CD14-positive monocyte (primary cell): ENCODE measurements around the gene SELPLG. TPM values are rescaled to one million over a fixed set of nuclear protein-coding genes. Genes with fewer than 3 reads are reported as not detected.

Experiments
- DNase-seq, 3 donors: peaks; one replicate each; pipeline ENCODE4 v3.0.0-alpha.2; 2011 to 2022
- H2AFZ ChIP-seq: 2 replicates; pipeline ENCODE4 v1.6.0; 2012; ENCODE audit warnings: mild to moderate bottlenecking, low read depth, low read length, inconsistent platforms; ENCODE audit not compliant: insufficient read depth, poor library complexity, severe bottlenecking
- H3K27ac ChIP-seq, 2 donors: 1 replicate in 1 of 2; 2 replicates in 1 of 2; pipeline ENCODE4 v1.5.1; 2012 to 2013; ENCODE audit warnings: low read length in 2 of 2, control low read depth in 1 of 2, inconsistent platforms in 1 of 2, low read depth in 1 of 2, mild to moderate bottlenecking in 1 of 2
- H3K27me3 ChIP-seq, 2 donors: one replicate each; pipeline versions ENCODE4 v1.6.0 to v1.6.1; 2011 to 2013; ENCODE audit warnings: low read length in 2 of 2; ENCODE audit not compliant: control insufficient read depth in 2 of 2, insufficient read depth in 2 of 2
- H3K36me3 ChIP-seq, 2 donors: replicated peaks in 1 of 2; 1 replicate in 1 of 2; 2 replicates in 1 of 2; pipeline versions ENCODE4 v1.5.1 to v1.6.1; 2012 to 2013; ENCODE audit warnings: low read length in 2 of 2, control low read depth in 1 of 2, inconsistent platforms in 1 of 2, mild to moderate bottlenecking in 1 of 2; ENCODE audit not compliant: insufficient read depth in 2 of 2, control insufficient read depth in 1 of 2
- H3K4me1 ChIP-seq, 2 donors: 1 replicate in 1 of 2; 2 replicates in 1 of 2; pipeline versions ENCODE4 v1.5.1 to v1.6.1; 2012 to 2013; ENCODE audit warnings: low read length in 2 of 2, control low read depth in 1 of 2, inconsistent platforms in 1 of 2, mild to moderate bottlenecking in 1 of 2, moderate library complexity in 1 of 2; ENCODE audit not compliant: insufficient read depth in 2 of 2, control insufficient read depth in 1 of 2
- H3K4me2 ChIP-seq: replicated peaks from 2 replicates; pipeline ENCODE3; 2012; ENCODE audit warnings: low read length, moderate library complexity, mild to moderate bottlenecking; ENCODE audit not compliant: poor library complexity, severe bottlenecking; ENCODE audit errors: extremely low read depth
- H3K4me3 ChIP-seq, 3 experiments: fragments of 200-600 bp in 1 of 3; sonication (generic) in 1 of 3; replicated peaks in 1 of 3; 1 replicate in 2 of 3; 2 replicates in 1 of 3; pipeline ENCODE4 v1.5.1; 2011 to 2013; ENCODE audit warnings: low read length in 3 of 3, mild to moderate bottlenecking in 3 of 3, control low read depth in 2 of 3, low read depth in 2 of 3, inconsistent platforms in 1 of 3, moderate library complexity in 1 of 3
- H3K79me2 ChIP-seq: 2 replicates; pipeline ENCODE4 v1.6.0; 2012; ENCODE audit warnings: mild to moderate bottlenecking, control low read depth, inconsistent platforms, low read length, moderate library complexity; ENCODE audit not compliant: insufficient read depth
- H3K9ac ChIP-seq: 2 replicates; pipeline ENCODE4 v1.6.0; 2017; ENCODE audit warnings: low read length, mild to moderate bottlenecking; ENCODE audit not compliant: insufficient read depth, poor library complexity, severe bottlenecking
- H3K9me3 ChIP-seq, 2 donors: replicated peaks in 1 of 2; 1 replicate in 1 of 2; 2 replicates in 1 of 2; pipeline versions ENCODE4 v1.5.1 to v1.6.1; 2012 to 2013; ENCODE audit warnings: low read length in 2 of 2, control low read depth in 1 of 2; ENCODE audit not compliant: control insufficient read depth in 1 of 2, insufficient read depth in 1 of 2
- H4K20me1 ChIP-seq: 2 replicates; pipeline ENCODE4 v1.6.0; 2012; ENCODE audit warnings: mild to moderate bottlenecking, low read length, control low read depth, moderate library complexity; ENCODE audit not compliant: insufficient read depth
- H3K27ac Mint-ChIP-seq, 7 donors: one replicate each; pipeline ENCODE4 v1.8.0; 2020; ENCODE audit warnings: mild to moderate bottlenecking in 7 of 7, mixed read lengths in 7 of 7, moderate library complexity in 6 of 7, inconsistent platforms in 2 of 7
- H3K27me3 Mint-ChIP-seq, 3 donors: one replicate each; pipeline ENCODE4 v1.8.0; 2021 to 2022; ENCODE audit warnings: low read depth in 3 of 3, mild to moderate bottlenecking in 3 of 3, mixed read lengths in 3 of 3, moderate library complexity in 3 of 3, inconsistent platforms in 1 of 3
- H3K36me3 Mint-ChIP-seq, 2 donors: one replicate each; pipeline ENCODE4 v1.8.0; 2020; ENCODE audit warnings: mixed read lengths in 2 of 2, inconsistent platforms in 1 of 2, mild to moderate bottlenecking in 1 of 2
- H3K4me1 Mint-ChIP-seq: one replicate; pipeline ENCODE4 v1.8.0; 2020; ENCODE audit warnings: mild to moderate bottlenecking, mixed read lengths
- H3K4me3 Mint-ChIP-seq, 2 donors: one replicate each; pipeline ENCODE4 v1.8.0; 2020; ENCODE audit warnings: mild to moderate bottlenecking in 2 of 2, mixed read lengths in 2 of 2, moderate library complexity in 1 of 2
- H3K9me3 Mint-ChIP-seq, 7 donors: one replicate each; pipeline ENCODE4 v1.8.0; 2020 to 2022; ENCODE audit warnings: mixed read lengths in 7 of 7, mild to moderate bottlenecking in 6 of 7, moderate library complexity in 6 of 7, inconsistent platforms in 2 of 7
- WGBS: methylation state at CpG from one replicate; pipeline ENCODE4 v1.1.5; 2013; ENCODE audit warnings: missing lambda C conversion rate; ENCODE audit not compliant: insufficient coverage; 5-methylcytosine and 5-hydroxymethylcytosine counted together
- intact Hi-C, 2 donors: fragments of 100-400 bp; cut with micrococcal nuclease; formaldehyde crosslinking; loops; one replicate each; pipeline versions ENCODE4 v1.15.0 to v1.15.1; 2023
- polyA plus RNA-seq, 3 donors: library from polyadenylated mRNA; depleted of rRNA in 1 of 3; unstranded in 2 of 3; stranded (reverse) in 1 of 3; fragments of 300-500 nt in 2 of 3; fragments of >200 nt in 1 of 3; fragmentation: Illumina TruSeq in 2 of 3; gene quantifications; 1 replicate in 2 of 3; 2 replicates in 1 of 3; pipeline ENCODE4 v1.2.3, GENCODE V29; 2012 to 2021
- TF ChIP-seq, protein P1 (sequence below): fragments of 200-600 bp; IDR thresholded peaks from one replicate; pipeline ENCODE4 v1.8.0; 2022; ENCODE audit warnings: antibody characterized with exemption, mild to moderate bottlenecking

Gene SELPLG
- polyA plus RNA-seq, 3 donors = 193 to 349 (median 247) TPM

DNA sequence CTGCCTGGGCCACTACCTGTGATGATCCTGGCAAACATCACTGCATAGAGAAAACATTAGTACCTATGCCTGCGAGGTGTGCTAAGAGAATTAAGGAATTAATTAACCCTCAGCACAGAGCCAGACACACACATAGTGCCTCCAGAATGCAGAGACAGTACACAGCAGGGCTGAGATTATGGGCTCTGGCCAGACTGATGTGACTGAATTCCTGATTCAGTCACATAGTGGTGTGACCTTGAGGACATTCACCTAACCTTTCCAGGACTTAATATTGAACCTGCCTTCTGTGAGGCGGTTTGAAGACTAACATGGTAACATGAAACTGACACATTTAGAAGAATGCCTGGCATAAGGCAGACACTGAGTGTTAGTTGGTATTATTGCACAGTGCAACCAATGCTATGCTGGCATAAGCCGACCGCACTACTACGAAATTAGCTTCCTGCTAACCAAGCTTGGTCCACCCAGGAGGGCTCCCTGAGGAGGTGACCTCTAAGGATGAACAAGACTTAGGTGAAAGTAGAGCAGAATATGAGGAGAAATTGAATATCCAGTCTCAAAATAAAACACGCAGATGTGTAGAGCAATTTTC is 32.0 kb upstream of the SELPLG start:
- Histone ChIP-seq H3K4me1 (peaks cover 54 to 61% of the 10 kb centered on the region in 2 donors), H3K27ac (peak overlapping the region; percentile 66 to 95), H3K9ac (peak overlapping the region; percentile 42), H3K36me3 (peaks cover 9 to 16% of the 10 kb centered on the region in 2 donors), H3K9me3 (no peaks in the 10 kb centered on the region), H3K27me3 (no peaks in the 10 kb centered on the region), H4K20me1 (peaks cover 13% of the 10 kb centered on the region), H3K4me2 (no peak overlapping the region), H3K79me2 (peaks cover 87% of the 10 kb centered on the region), H2AFZ (no peak overlapping the region), H3K4me3 (no peak overlapping the region)
- WGBS = no CpG with 5 or more reads among the region's 6 CpGs
- H3K9me3 Mint-ChIP-seq = peaks cover 0 to 3% (median 0%) of the 10 kb centered on the region in 7 donors
- H3K36me3 Mint-ChIP-seq = peaks cover 40 to 51% of the 10 kb centered on the region in 2 donors
- TF ChIP-seq, protein P1, sequence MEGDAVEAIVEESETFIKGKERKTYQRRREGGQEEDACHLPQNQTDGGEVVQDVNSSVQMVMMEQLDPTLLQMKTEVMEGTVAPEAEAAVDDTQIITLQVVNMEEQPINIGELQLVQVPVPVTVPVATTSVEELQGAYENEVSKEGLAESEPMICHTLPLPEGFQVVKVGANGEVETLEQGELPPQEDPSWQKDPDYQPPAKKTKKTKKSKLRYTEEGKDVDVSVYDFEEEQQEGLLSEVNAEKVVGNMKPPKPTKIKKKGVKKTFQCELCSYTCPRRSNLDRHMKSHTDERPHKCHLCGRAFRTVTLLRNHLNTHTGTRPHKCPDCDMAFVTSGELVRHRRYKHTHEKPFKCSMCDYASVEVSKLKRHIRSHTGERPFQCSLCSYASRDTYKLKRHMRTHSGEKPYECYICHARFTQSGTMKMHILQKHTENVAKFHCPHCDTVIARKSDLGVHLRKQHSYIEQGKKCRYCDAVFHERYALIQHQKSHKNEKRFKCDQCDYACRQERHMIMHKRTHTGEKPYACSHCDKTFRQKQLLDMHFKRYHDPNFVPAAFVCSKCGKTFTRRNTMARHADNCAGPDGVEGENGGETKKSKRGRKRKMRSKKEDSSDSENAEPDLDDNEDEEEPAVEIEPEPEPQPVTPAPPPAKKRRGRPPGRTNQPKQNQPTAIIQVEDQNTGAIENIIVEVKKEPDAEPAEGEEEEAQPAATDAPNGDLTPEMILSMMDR = no peak
- intact Hi-C loops = loop anchor here (2.0 to 10.0 kb wide), 6 partner anchors 37 to 289 kb away; partner anchors contain the start of genes CORO1C (in 1 of the 2) and ISCU (in 1 of the 2)
- DNase-seq = no peak
- no peaks in the 10 kb centered on the region for H3K27me3 Mint-ChIP-seq
- peak overlapping the region in 1 of 2 donors; percentile 13 for H3K4me3 Mint-ChIP-seq
- peak overlapping the region; percentile 97 to 99 (median 99) for H3K27ac Mint-ChIP-seq
- peaks cover 59% of the 10 kb centered on the region for H3K4me1 Mint-ChIP-seq

DNA sequence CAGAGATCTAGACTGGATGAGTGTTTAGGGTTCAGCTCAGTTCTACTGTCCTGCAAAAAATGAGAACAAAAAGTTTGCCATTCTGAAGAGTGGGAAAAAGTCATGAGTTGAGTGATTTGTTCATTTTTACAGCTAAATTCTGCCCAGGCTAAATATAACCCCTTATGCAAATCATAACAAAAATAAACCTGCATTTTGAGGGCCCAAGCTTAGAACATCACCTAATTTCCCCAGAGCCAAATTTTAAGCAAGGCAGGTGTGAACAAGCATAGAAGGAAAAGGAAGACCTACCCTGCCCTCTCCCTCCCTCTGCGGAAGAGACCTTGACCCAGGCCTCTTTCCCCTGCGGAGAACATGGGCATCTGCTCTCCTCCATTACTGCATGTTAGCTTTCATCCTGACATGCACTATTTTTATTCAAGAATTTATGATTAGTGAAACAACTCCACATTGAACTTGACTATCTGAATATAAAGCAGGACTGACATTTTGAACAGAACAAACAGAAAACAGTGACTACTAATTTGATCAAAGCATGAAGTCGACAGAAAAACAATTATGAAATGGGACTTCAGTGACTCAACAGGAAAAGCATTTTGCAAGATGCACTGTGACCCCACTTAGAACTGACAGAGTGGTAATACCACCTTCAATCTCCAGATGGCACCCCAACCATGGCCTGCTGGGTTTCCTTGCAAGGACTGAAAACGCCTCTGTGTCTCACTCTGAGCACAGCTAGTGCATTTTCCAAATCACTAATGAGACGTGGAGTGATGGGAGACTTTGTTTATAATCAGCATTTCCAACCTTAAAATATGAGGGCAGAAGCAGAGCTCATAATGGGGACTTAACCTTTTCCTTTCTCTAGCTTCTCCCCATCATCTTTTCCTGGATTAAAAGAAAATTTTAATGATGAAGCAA is 30.9 kb upstream of the SELPLG start:
- Histone ChIP-seq H3K27ac (peak overlapping the region; percentile 88 to 95), H3K4me1 (peaks cover 54 to 61% of the 10 kb centered on the region in 2 donors), H3K36me3 (peaks cover 13 to 27% of the 10 kb centered on the region in 2 donors), H3K9me3 (no peaks in the 10 kb centered on the region), H3K27me3 (no peaks in the 10 kb centered on the region), H3K9ac (peak overlapping the region; percentile 68), H4K20me1 (peaks cover 18% of the 10 kb centered on the region), H2AFZ (no peak overlapping the region), H3K4me3 (peak overlapping the region; percentile 5 to 67 (median 43)), H3K79me2 (peaks cover 86% of the 10 kb centered on the region), H3K4me2 (peak overlapping the region; percentile 76)
- TF ChIP-seq, protein P1 = peak; percentile 93
- Mint-ChIP-seq H3K27me3 (no peaks in the 10 kb centered on the region), H3K36me3 (peaks cover 40 to 48% of the 10 kb centered on the region in 2 donors), H3K4me3 (peak overlapping the region; percentile 61 to 86), H3K27ac (peak overlapping the region; percentile 97 to 99 (median 99)), H3K9me3 (no peaks in the 10 kb centered on the region), H3K4me1 (peaks cover 59% of the 10 kb centered on the region)
- intact Hi-C loops = loop anchor here (2.0 to 10.0 kb wide), 6 partner anchors 38 to 290 kb away; partner anchors contain the start of genes CORO1C (in 1 of the 2) and ISCU (in 1 of the 2)
- peak; percentile 95 to 97 (median 95) for DNase-seq
- WGBS = 0% methylated on average over 1 of the region's 5 CpGs
